ENCODE measurements around the gene SCAF4. TPM values are rescaled to one million over a fixed set of nuclear protein-coding genes. Genes with fewer than 3 reads are reported as not detected.

The SCAF4 gene
- total and polyA plus RNA-seq, 2 donors (not counting 1 experiment from before 2014, with no cell fraction given): 42.3 to 110 TPM

DNA sequence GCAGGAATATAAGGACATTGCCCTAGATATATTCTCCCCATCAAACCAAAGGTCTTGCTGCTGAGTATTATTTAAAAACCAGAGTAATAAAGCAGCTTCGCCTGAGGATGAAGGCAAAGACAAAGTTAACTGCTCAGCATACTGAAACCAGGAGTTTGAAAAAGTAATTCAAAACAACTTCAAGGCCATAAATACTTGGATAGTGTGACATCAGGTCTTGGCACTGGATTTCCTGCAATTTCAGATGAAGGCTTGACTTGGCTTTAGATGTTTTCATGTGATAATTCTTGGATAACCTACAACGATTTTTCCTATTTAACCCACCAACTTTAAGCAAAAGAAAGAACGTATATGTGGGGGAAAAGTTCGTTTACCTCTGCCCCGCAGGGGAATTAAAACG lies 61.8 kb downstream of the SCAF4 start:
- Histone ChIP-seq H3K36me3 (replicated peaks in 1 of 2; ENCODE audit: control extremely low read depth in 1 of 2, control insufficient read depth in 1 of 2, extremely low read depth in 1 of 2, insufficient read depth in 2 of 2, low read length in 1 of 2) (peaks cover 5 to 59% of the 10 kb centered on the region in 2 experiments), H3K9me3 (ENCODE audit: control extremely low read depth in 1 of 3, control insufficient read depth in 2 of 3, insufficient read depth in 1 of 3, low read length in 2 of 3) (no peaks in the 10 kb centered on the region), H3K9ac (ENCODE audit: low read length) (no peak overlapping the region), H3K4me1 (ENCODE audit: control insufficient read depth in 2 of 2, insufficient read depth in 2 of 2, low read length in 2 of 2) (peaks cover 0 to 5% of the 10 kb centered on the region in 2 donors), H4K20me1 (ENCODE audit: control insufficient read depth, insufficient read depth, low read length, poor library complexity, severe bottlenecking) (peaks cover 5% of the 10 kb centered on the region), H3K27ac (ENCODE audit: low read length in 2 of 2) (no peak overlapping the region), H3K4me2 (replicated peaks; ENCODE audit: low read depth, low read length, poor library complexity, severe bottlenecking) (no peak overlapping the region), H3K4me3 (ENCODE audit: control extremely low read depth in 1 of 5, extremely low read depth in 1 of 5, insufficient read depth in 1 of 5, low read depth in 2 of 5, low read length in 4 of 5) (no peak overlapping the region), H3K79me2 (ENCODE audit: control insufficient read depth, insufficient read depth, low read length) (peaks cover 4% of the 10 kb centered on the region), H2AFZ (ENCODE audit: insufficient read depth, low read depth, low read length, poor library complexity, severe bottlenecking) (no peak overlapping the region), H3K27me3 (replicated peaks in 1 of 4; ENCODE audit: control extremely low read depth in 1 of 4, control insufficient read depth in 3 of 4, insufficient read depth in 4 of 4, low read length in 3 of 4) (no peaks in the 10 kb centered on the region)
- ChIA-PET POLR2A (no interaction called here), CTCF (no interaction called here)
- 100% methylated on average over 1 of the region's 6 CpGs for WGBS (ENCODE audit: insufficient coverage)
- Mint-ChIP-seq H3K4me1 (peaks cover 21% of the 10 kb centered on the region), H3K27ac (no peak overlapping the region), H3K4me3 (no peak overlapping the region), H3K9me3 (ENCODE audit: insufficient read depth) (no peaks in the 10 kb centered on the region), H3K27me3 (no peaks in the 10 kb centered on the region)
- DNase-seq: no peak
- intact Hi-C loops (cut with micrococcal nuclease): no loop called here
- TF ChIP-seq EZH2 (IDR thresholded peaks at IDR 0.05; ENCODE audit: borderline replicate concordance, insufficient read depth, low read depth, low read length, poor library complexity, severe bottlenecking): no peak
- TF ChIP-seq, protein P1, sequence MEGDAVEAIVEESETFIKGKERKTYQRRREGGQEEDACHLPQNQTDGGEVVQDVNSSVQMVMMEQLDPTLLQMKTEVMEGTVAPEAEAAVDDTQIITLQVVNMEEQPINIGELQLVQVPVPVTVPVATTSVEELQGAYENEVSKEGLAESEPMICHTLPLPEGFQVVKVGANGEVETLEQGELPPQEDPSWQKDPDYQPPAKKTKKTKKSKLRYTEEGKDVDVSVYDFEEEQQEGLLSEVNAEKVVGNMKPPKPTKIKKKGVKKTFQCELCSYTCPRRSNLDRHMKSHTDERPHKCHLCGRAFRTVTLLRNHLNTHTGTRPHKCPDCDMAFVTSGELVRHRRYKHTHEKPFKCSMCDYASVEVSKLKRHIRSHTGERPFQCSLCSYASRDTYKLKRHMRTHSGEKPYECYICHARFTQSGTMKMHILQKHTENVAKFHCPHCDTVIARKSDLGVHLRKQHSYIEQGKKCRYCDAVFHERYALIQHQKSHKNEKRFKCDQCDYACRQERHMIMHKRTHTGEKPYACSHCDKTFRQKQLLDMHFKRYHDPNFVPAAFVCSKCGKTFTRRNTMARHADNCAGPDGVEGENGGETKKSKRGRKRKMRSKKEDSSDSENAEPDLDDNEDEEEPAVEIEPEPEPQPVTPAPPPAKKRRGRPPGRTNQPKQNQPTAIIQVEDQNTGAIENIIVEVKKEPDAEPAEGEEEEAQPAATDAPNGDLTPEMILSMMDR (IDR thresholded peaks at IDR 0.05): no peak
- no peak for ATAC-seq (ENCODE audit: low read depth)

DNA sequence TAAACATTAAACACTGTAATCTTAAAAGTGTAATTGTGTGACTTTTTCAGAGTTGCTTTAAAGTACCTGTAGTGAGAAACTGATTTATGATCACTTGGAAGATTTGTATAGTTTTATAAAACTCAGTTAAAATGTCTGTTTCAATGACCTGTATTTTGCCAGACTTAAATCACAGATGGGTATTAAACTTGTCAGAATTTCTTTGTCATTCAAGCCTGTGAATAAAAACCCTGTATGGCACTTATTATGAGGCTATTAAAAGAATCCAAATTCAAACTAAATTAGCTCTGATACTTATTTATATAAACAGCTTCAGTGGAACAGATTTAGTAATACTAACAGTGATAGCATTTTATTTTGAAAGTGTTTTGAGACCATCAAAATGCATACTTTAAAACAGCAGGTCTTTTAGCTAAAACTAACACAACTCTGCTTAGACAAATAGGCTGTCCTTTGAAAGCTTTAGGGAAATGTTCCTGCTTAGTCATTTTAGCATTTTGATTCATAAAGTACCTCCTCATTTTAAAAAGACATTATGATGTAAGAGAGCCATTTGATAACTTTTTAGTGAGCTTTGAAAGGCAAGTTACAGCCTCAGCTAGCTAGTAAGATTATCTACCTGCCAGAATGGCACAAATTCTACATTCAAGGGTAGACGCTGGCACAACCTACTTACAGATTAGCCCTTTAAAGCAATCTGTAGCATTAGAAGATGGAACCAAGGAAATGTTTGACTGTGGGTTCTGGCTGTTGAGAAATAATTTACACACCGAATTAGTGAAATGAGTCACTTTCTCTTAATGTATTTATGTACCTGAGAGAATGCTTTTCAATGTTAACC lies 63.0 kb downstream of the SCAF4 start:
- no peak overlapping the region for H3K27ac Mint-ChIP-seq
- H3K27me3 ChIP-seq (replicated peaks in 1 of 4; ENCODE audit: control extremely low read depth in 1 of 4, control insufficient read depth in 3 of 4, insufficient read depth in 4 of 4, low read length in 3 of 4): no peaks in the 10 kb centered on the region
- no peak overlapping the region for H3K4me3 ChIP-seq (ENCODE audit: control extremely low read depth in 1 of 5, extremely low read depth in 1 of 5, insufficient read depth in 1 of 5, low read depth in 2 of 5, low read length in 4 of 5)
- ChIA-PET CTCF (no interaction called here), POLR2A (no interaction called here)
- H3K4me1 ChIP-seq (ENCODE audit: control insufficient read depth in 2 of 2, insufficient read depth in 2 of 2, low read length in 2 of 2): peaks cover 0 to 5% of the 10 kb centered on the region in 2 donors
- H3K36me3 ChIP-seq (replicated peaks in 1 of 2; ENCODE audit: control extremely low read depth in 1 of 2, control insufficient read depth in 1 of 2, extremely low read depth in 1 of 2, insufficient read depth in 2 of 2, low read length in 1 of 2): peaks cover 5 to 68% of the 10 kb centered on the region in 2 experiments
- WGBS (ENCODE audit: insufficient coverage): no CpG with 5 or more reads among the region's 2 CpGs
- H3K4me1 Mint-ChIP-seq: peaks cover 30% of the 10 kb centered on the region
- H3K27me3 Mint-ChIP-seq: no peaks in the 10 kb centered on the region
- peaks cover 8% of the 10 kb centered on the region for H4K20me1 ChIP-seq (ENCODE audit: control insufficient read depth, insufficient read depth, low read length, poor library complexity, severe bottlenecking)
- no peaks in the 10 kb centered on the region for H3K9me3 ChIP-seq (ENCODE audit: control extremely low read depth in 1 of 3, control insufficient read depth in 2 of 3, insufficient read depth in 1 of 3, low read length in 2 of 3)
- H3K4me3 Mint-ChIP-seq: no peak overlapping the region
- peak overlapping the region in 1 of 2 donors; percentile 12 for H3K27ac ChIP-seq (ENCODE audit: low read length in 2 of 2)
- peaks cover 5% of the 10 kb centered on the region for H3K79me2 ChIP-seq (ENCODE audit: control insufficient read depth, insufficient read depth, low read length)
- DNase-seq: no peak
- TF ChIP-seq, protein P1 (IDR thresholded peaks at IDR 0.05): no peak
- no peak for TF ChIP-seq EZH2 (IDR thresholded peaks at IDR 0.05; ENCODE audit: borderline replicate concordance, insufficient read depth, low read depth, low read length, poor library complexity, severe bottlenecking)
- no peak for ATAC-seq (ENCODE audit: low read depth)
- intact Hi-C loops (cut with micrococcal nuclease): no loop called here
- H3K4me2 ChIP-seq (replicated peaks; ENCODE audit: low read depth, low read length, poor library complexity, severe bottlenecking): no peak overlapping the region
- no peaks in the 10 kb centered on the region for H3K9me3 Mint-ChIP-seq (ENCODE audit: insufficient read depth)
- H2AFZ ChIP-seq (ENCODE audit: insufficient read depth, low read depth, low read length, poor library complexity, severe bottlenecking): no peak overlapping the region
- no peak overlapping the region for H3K9ac ChIP-seq (ENCODE audit: low read length)
